Endothelial cell of umbilical vein (primary cell): Measurements from ENCODE around the gene DAP. TPM values are rescaled to one million over a fixed set of nuclear protein-coding genes. Genes with fewer than 3 reads are reported as not detected.

Source experiments
- BruUV-seq: library from RNA; stranded (reverse); fragments of 400-500 nt; replicated peaks from 2 replicates; lab custom pipeline; 2021; lab: Mats Ljungman, UMichigan
- CTCF ChIA-PET: fragments of 300-600, 350-600 bp; sonication (Branson Sonifier 250); formaldehyde crosslinking; loops from one replicate; lab custom pipeline; 2021; ENCODE audit warnings: antibody characterized with exemption, inconsistent platforms; lab: Charles Lee
- POLR2A ChIA-PET: fragments of 300-600, 350-600 bp; sonication (Branson Sonifier 250); formaldehyde crosslinking; loops from one replicate; lab custom pipeline; 2021; ENCODE audit warnings: antibody characterized with exemption, inconsistent platforms; lab: Charles Lee
- DNase-seq: peaks from one replicate; pipeline ENCODE4 v3.0.0-alpha.2; 2011; ENCODE audit warnings: low read depth, low spot score
- FAIRE-seq: peaks from 2 replicates; lab custom pipeline; 2011; peaks lifted over from hg19 to GRCh38; lab: Jason Lieb, UNC
- H2AFZ ChIP-seq: 2 replicates; pipeline ENCODE4 v1.6.0; 2012; ENCODE audit warnings: low read depth, low read length, control low read depth, inconsistent platforms
- H3K27ac ChIP-seq: 2 replicates; pipeline ENCODE4 v1.5.1; 2011; ENCODE audit warnings: low read depth, mild to moderate bottlenecking, control low read depth, low read length, moderate library complexity; ENCODE audit not compliant: insufficient read depth
- H3K27me3 ChIP-seq, 2 experiments: 2 replicates each; pipeline versions ENCODE4 v1.6.0 to v1.6.1; 2011; ENCODE audit warnings: low read length in 2 of 2, mixed read lengths in 1 of 2; ENCODE audit not compliant: control insufficient read depth in 2 of 2, insufficient read depth in 2 of 2
- H3K36me3 ChIP-seq, 2 experiments: 2 replicates in 1 of 2; 3 replicates in 1 of 2; pipeline ENCODE4 v1.5.1; 2011; ENCODE audit warnings: low read length in 2 of 2, mild to moderate bottlenecking in 1 of 2, moderate library complexity in 1 of 2; ENCODE audit not compliant: control insufficient read depth in 2 of 2, insufficient read depth in 2 of 2; ENCODE audit errors: extremely low read depth in 1 of 2
- H3K4me1 ChIP-seq: 3 replicates; pipeline ENCODE4 v1.5.1; 2011; ENCODE audit warnings: mild to moderate bottlenecking, low read length; ENCODE audit not compliant: control insufficient read depth, insufficient read depth; ENCODE audit errors: extremely low read depth
- H3K4me2 ChIP-seq: 2 replicates; pipeline ENCODE4 v1.6.1; 2011; ENCODE audit warnings: low read length, control low read depth, mixed read lengths; ENCODE audit not compliant: insufficient read depth
- H3K4me3 ChIP-seq, 3 experiments: fragments of 200-600 bp in 1 of 3; sonication (generic), shearing (Covaris generic) in 1 of 3; replicated peaks in 1 of 3; 2 replicates each; pipeline ENCODE4 v1.5.1; 2011 to 2016; ENCODE audit warnings: control low read depth in 3 of 3, low read length in 3 of 3, mild to moderate bottlenecking in 2 of 3, inconsistent platforms in 1 of 3, low read depth in 1 of 3, moderate library complexity in 1 of 3; ENCODE audit not compliant: insufficient read depth in 1 of 3
- H3K79me2 ChIP-seq: 2 replicates; pipeline ENCODE4 v1.6.0; 2012; ENCODE audit warnings: low read length, inconsistent platforms; ENCODE audit not compliant: control insufficient read depth, insufficient read depth
- H3K9ac ChIP-seq: replicated peaks from 2 replicates; pipeline ENCODE3; 2011; ENCODE audit warnings: low read length, control low read depth; ENCODE audit not compliant: insufficient read depth; ENCODE audit errors: extremely low read depth
- H3K9me1 ChIP-seq: replicated peaks from 3 replicates; pipeline ENCODE4 v1.6.0; 2011; ENCODE audit warnings: mild to moderate bottlenecking, low read length; ENCODE audit not compliant: control insufficient read depth, insufficient read depth; ENCODE audit errors: extremely low read depth
- H3K9me3 ChIP-seq: replicated peaks from 2 replicates; pipeline ENCODE4 v1.5.1; 2012; ENCODE audit warnings: low read length, inconsistent platforms; ENCODE audit not compliant: control insufficient read depth, insufficient read depth
- H4K20me1 ChIP-seq: replicated peaks from 2 replicates; pipeline ENCODE3; 2011; ENCODE audit warnings: mild to moderate bottlenecking, low read length; ENCODE audit not compliant: control insufficient read depth, insufficient read depth; ENCODE audit errors: extremely low read depth
- EZH2 ChIP-seq: IDR thresholded peaks from 2 replicates; pipeline ENCODE4 v1.6.1; 2012; ENCODE audit warnings: borderline replicate concordance, low read depth, mild to moderate bottlenecking, moderate library complexity, low read length, inconsistent platforms; ENCODE audit not compliant: severe bottlenecking
- FOS ChIP-seq: IDR thresholded peaks from 2 replicates; pipeline ENCODE4 v1.6.1; 2011; ENCODE audit warnings: mild to moderate bottlenecking, low read length, moderate library complexity, borderline replicate concordance; ENCODE audit not compliant: insufficient read depth
- GATA2 ChIP-seq: IDR thresholded peaks from 2 replicates; pipeline ENCODE4 v1.7.0; 2011; ENCODE audit warnings: low read depth, mild to moderate bottlenecking, moderate library complexity, mixed read lengths, low read length; ENCODE audit not compliant: insufficient read length, insufficient read depth
- JUN ChIP-seq: IDR thresholded peaks from 2 replicates; pipeline ENCODE4 v1.6.1; 2011; ENCODE audit warnings: borderline replicate concordance, low read depth; ENCODE audit not compliant: insufficient read length, insufficient read depth
- MAX ChIP-seq: IDR thresholded peaks from 2 replicates; pipeline ENCODE4 v1.6.1; 2011; ENCODE audit not compliant: insufficient read depth, insufficient read length
- MYC ChIP-seq: IDR thresholded peaks from one replicate; pipeline ENCODE4 v1.6.1; 2011; ENCODE audit warnings: mild to moderate bottlenecking, low read depth, low read length
- POLR2A ChIP-seq: IDR thresholded peaks from 2 replicates; pipeline ENCODE4 v1.6.1; 2012; ENCODE audit warnings: low read depth, mild to moderate bottlenecking, control low read depth, low read length
- POLR2AphosphoS5 ChIP-seq: IDR thresholded peaks from 2 replicates; pipeline ENCODE4 v1.6.1; 2012; ENCODE audit warnings: low read depth, mild to moderate bottlenecking, control low read depth, low read length, moderate library complexity; ENCODE audit not compliant: insufficient read depth
- dilution Hi-C: fragments of 300-500 bp; cut with MboI; formaldehyde crosslinking; loops from one replicate; pipeline ENCODE4 v1.15.0; 2019; ENCODE audit warnings: low sequenced_read_pairs; ENCODE audit not compliant: extremely low pct_ligation_motif_present
- intact Hi-C: fragments of 100-400 bp; cut with micrococcal nuclease; formaldehyde crosslinking; loops from one replicate; pipeline ENCODE4 v1.10.0; 2022
- polyA plus RNA-seq, 4 experiments: library from polyadenylated mRNA; depleted of rRNA in 3 of 4; stranded (reverse) in 3 of 4; unstranded in 1 of 4; fragments of >200 nt; gene quantifications; 2 replicates each; pipeline versions ENCODE4 v1.2.1 to v1.2.3, GENCODE V29; 2011 to 2012; ENCODE audit warnings: missing spikeins in 1 of 4
- total RNA-seq: library from RNA; stranded (reverse); gene quantifications from 2 replicates; pipeline ENCODE4 v1.2.3, GENCODE V29; 2021
- TF ChIP-seq, protein P1 (sequence below), 2 donors: IDR thresholded peaks; 1 replicate in 1 of 2; 2 replicates in 1 of 2; pipeline ENCODE4 v1.5.1; 2011; ENCODE audit warnings: low read length in 2 of 2, mild to moderate bottlenecking in 2 of 2, moderate library complexity in 2 of 2, control low read depth in 1 of 2, inconsistent platforms in 1 of 2, low read depth in 1 of 2; ENCODE audit not compliant: insufficient read depth in 1 of 2; ENCODE audit errors: extremely low read depth in 1 of 2

The DAP gene
- total and polyA plus RNA-seq, 2 donors (not counting 3 experiments of a cell fraction or from before 2014, with no cell fraction given), result 79.8 to 188 TPM

DNA sequence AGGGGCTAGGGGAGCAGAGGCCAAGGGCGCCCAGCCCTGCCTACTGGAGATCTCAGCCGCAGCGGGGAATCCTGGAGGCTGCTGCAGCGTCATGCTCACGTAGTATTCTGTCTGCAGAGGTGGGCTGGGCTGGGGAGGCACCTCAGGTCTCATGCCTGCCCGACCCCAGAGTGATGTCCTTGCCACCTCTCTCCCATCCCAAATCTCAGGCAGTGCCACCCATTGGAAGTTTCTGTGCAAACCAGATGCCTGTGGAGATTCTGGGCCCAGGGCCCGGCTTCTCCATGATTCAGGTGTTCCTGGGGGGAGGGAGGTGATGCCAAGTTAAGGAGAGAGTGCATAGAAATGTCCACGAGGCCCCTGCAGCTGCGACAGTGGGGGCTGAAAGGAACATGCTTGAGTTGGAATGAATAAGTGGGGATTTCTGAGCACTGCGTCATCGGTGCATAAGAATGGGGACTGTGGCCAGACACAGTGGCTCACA lies 125.1 kb downstream of the DAP start:
- CTCF ChIA-PET, result interaction anchor here (0.8 to 1.5 kb wide), 2 partner anchors 60 to 181 kb away, joined by 3 read pairs; no protein-coding TSS in a partner anchor
- no peaks in the 10 kb centered on the region for H3K36me3 ChIP-seq
- H3K4me2 ChIP-seq, result no peak overlapping the region
- no peaks in the 10 kb centered on the region for H4K20me1 ChIP-seq
- H3K27ac ChIP-seq, result no peak overlapping the region
- no TSS peak for BruUV-seq
- no peaks in the 10 kb centered on the region for H3K9me1 ChIP-seq
- dilution Hi-C loops (no loop called here), intact Hi-C loops (no loop called here)
- TF ChIP-seq POLR2AphosphoS5, result no peak
- TF ChIP-seq MYC, result no peak
- TF ChIP-seq POLR2A, result no peak
- no peak for TF ChIP-seq EZH2
- no peak for TF ChIP-seq JUN
- no peak for TF ChIP-seq FOS
- TF ChIP-seq MAX, result no peak
- TF ChIP-seq GATA2, result no peak
- TF ChIP-seq, protein P1, sequence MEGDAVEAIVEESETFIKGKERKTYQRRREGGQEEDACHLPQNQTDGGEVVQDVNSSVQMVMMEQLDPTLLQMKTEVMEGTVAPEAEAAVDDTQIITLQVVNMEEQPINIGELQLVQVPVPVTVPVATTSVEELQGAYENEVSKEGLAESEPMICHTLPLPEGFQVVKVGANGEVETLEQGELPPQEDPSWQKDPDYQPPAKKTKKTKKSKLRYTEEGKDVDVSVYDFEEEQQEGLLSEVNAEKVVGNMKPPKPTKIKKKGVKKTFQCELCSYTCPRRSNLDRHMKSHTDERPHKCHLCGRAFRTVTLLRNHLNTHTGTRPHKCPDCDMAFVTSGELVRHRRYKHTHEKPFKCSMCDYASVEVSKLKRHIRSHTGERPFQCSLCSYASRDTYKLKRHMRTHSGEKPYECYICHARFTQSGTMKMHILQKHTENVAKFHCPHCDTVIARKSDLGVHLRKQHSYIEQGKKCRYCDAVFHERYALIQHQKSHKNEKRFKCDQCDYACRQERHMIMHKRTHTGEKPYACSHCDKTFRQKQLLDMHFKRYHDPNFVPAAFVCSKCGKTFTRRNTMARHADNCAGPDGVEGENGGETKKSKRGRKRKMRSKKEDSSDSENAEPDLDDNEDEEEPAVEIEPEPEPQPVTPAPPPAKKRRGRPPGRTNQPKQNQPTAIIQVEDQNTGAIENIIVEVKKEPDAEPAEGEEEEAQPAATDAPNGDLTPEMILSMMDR (IDR thresholded peaks at IDR 0.05; ENCODE audit: extremely low read depth in 1 of 2, insufficient read depth in 1 of 2, low read depth in 1 of 2, low read length in 2 of 2), result no peak
- no peak overlapping the region for H3K4me3 ChIP-seq
- H3K27me3 ChIP-seq, result no peaks in the 10 kb centered on the region
- no peaks in the 10 kb centered on the region for H3K79me2 ChIP-seq
- POLR2A ChIA-PET, result no interaction called here
- H3K9ac ChIP-seq, result no peak overlapping the region
- peaks cover 18% of the 10 kb centered on the region for H3K4me1 ChIP-seq
- DNase-seq (no peak), FAIRE-seq (no peak)
- no peaks in the 10 kb centered on the region for H3K9me3 ChIP-seq
- H2AFZ ChIP-seq, result no peak overlapping the region
